GM12872 (cell line): ENCODE data around the gene CTNND2.

ENCODE experiments used
- CTCF ChIP-seq: IDR thresholded peaks from 3 replicates; pipeline ENCODE4 v1.5.1; 2011; ENCODE audit warnings: low read depth, mild to moderate bottlenecking, low read length, moderate library complexity; ENCODE audit not compliant: insufficient read depth

Gene CTNND2

GRCh38 chr5:11467588-11467987, 436.7 kb downstream of the CTNND2 start:
- TF ChIP-seq CTCF: no peak

- TF ChIP-seq CTCF: no peak
These were observed 444.5 kb downstream of the CTNND2 start for GRCh38 chr5:11459716-11460115.

- no peak for TF ChIP-seq CTCF
These were observed 448.7 kb downstream of the CTNND2 start for GRCh38 chr5:11455505-11455904.

GRCh38 chr5:11452852-11453251, 451.4 kb downstream of the CTNND2 start:
- TF ChIP-seq CTCF: no peak

- TF ChIP-seq CTCF: no peak
These were observed 454.3 kb downstream of the CTNND2 start for GRCh38 chr5:11449966-11450365.

GRCh38 chr5:11449217-11449616, 455.0 kb downstream of the CTNND2 start:
- TF ChIP-seq CTCF: no peak

- no peak for TF ChIP-seq CTCF
These were observed 460.4 kb downstream of the CTNND2 start for GRCh38 chr5:11443831-11444230.

GRCh38 chr5:11432116-11432515, 472.1 kb downstream of the CTNND2 start:
- TF ChIP-seq CTCF: no peak
